GM13976 (cell line): ENCODE data around the gene EML6.

ENCODE experiments used
- DNase-seq: peaks from one replicate; pipeline ENCODE4 v3.0.0; 2012; ENCODE audit warnings: low spot score
- CTCF ChIP-seq: IDR thresholded peaks from 2 replicates; pipeline ENCODE4 v1.5.1; 2012; ENCODE audit warnings: borderline replicate concordance, mild to moderate bottlenecking; ENCODE audit not compliant: insufficient read depth; ENCODE audit errors: extremely low read depth, missing control alignments, control extremely low read depth
- in situ Hi-C: fragments of 300-500 bp; cut with MboI; formaldehyde crosslinking; loops from one replicate; pipeline ENCODE4 v1.12.0; 2022; ENCODE audit warnings: low sequenced_read_pairs, mixed read lengths, inconsistent platforms; ENCODE audit not compliant: unreplicated experiment

EML6 gene

GRCh38 chr2:54680397-54681041, 42.9 kb upstream of the EML6 start:
- in situ Hi-C loops = no loop called here
- no peak for TF ChIP-seq CTCF
- DNase-seq = no peak

DNA sequence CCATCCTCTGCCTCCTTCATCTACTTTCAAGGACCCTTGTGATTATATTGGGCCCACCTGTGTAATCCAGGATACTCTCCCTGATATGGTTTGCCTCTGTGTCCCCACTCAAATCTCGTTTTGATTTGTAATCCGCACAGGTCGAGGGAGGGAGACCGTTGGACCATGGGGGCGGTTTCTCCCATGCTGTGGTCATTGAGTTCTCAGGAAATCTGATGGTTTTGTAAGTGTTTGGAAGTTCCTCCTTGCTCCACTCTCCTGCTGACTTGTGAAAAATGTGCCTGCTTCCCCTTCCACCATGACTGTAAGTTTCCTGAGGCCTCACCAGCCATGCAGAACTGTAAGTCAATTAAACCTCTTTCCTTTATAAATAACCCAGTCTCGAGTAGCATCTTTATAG, 42.0 kb upstream of the EML6 start:
- no peak for TF ChIP-seq CTCF
- in situ Hi-C loops = no loop called here
- no peak for DNase-seq

GRCh38 chr2:54683596-54683995, 39.9 kb upstream of the EML6 start:
- DNase-seq = no peak
- TF ChIP-seq CTCF = no peak
- in situ Hi-C loops = no loop called here

- no peak for TF ChIP-seq CTCF
- in situ Hi-C loops = no loop called here
- no peak for DNase-seq
Observed at GRCh38 chr2:54685263-54685775, 38.1 kb upstream of the EML6 start.

GRCh38 chr2:54687595-54688152, 35.8 kb upstream of the EML6 start:
- no peak for TF ChIP-seq CTCF
- in situ Hi-C loops = no loop called here
- no peak for DNase-seq

GRCh38 chr2:54691445-54692135, 31.9 kb upstream of the EML6 start:
- in situ Hi-C loops = no loop called here

More at GRCh38 chr2:54691445-54692135, 31.9 kb upstream of the EML6 start:
- TF ChIP-seq CTCF = no peak
- DNase-seq = no peak
